ENCODE results near the gene APLN. TPM values are rescaled to one million over a fixed set of nuclear protein-coding genes. Genes with fewer than 3 reads are reported as not detected.
A peak's percentile ranks its signal among the peaks of the same experiment; 100 is the strongest.

The APLN gene
- total RNA-seq, 2 experiments from 2014 or later, result 3.5 TPM

DNA sequence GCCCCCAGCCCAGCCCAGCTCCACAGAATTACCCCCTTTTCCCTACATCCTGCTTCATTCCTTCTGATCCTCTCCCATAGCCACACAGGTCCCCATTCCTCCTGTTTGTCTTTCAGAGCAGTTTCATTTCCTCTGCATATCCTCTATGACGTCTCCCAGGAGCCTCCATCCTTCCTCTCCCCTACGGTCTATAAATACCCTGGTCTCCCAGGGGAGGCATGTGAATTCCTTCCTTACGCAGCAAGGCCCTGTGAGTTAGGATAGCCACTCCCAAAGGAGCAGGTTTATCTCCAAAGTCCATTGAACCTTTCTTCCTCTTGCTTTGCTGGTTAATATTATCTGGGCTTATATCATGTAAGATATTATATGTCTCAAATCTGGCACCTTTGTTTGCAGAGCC lies 8.4 kb upstream of the APLN start:
- DNase-seq, result no peak
- H3K36me3 Mint-ChIP-seq (ENCODE audit: low read depth), result no peaks in the 10 kb centered on the region
- POLR2A ChIA-PET, result no interaction called here

DNA sequence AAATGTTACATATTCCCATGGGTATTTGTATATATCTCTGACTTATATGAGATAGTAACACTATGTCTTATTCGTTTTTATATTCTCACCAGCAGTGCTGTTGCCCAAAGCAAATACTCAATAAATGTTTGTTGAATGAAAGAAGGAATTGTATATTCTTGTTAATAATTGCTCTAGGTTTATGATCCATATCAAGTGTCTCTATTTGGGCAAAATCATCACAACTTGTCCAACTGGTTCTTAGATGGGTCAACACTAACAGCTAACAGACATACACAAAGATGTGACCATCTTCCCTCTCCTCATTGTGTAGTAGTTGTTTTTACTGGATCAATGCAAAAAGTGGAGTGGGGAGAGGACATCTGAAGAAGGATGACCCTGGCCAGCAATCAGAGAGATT lies 6.6 kb upstream of the APLN start:
- Mint-ChIP-seq H3K9me3 (no peaks in the 10 kb centered on the region), H3K27ac (no peak overlapping the region), H3K36me3 (ENCODE audit: low read depth) (no peaks in the 10 kb centered on the region), H3K4me1 (ENCODE audit: low read depth) (no peaks in the 10 kb centered on the region), H3K4me3 (no peak overlapping the region), H3K27me3 (peaks cover 14% of the 10 kb centered on the region)
- ChIA-PET CTCF (no interaction called here), POLR2A (no interaction called here)
- TF ChIP-seq, protein P1, sequence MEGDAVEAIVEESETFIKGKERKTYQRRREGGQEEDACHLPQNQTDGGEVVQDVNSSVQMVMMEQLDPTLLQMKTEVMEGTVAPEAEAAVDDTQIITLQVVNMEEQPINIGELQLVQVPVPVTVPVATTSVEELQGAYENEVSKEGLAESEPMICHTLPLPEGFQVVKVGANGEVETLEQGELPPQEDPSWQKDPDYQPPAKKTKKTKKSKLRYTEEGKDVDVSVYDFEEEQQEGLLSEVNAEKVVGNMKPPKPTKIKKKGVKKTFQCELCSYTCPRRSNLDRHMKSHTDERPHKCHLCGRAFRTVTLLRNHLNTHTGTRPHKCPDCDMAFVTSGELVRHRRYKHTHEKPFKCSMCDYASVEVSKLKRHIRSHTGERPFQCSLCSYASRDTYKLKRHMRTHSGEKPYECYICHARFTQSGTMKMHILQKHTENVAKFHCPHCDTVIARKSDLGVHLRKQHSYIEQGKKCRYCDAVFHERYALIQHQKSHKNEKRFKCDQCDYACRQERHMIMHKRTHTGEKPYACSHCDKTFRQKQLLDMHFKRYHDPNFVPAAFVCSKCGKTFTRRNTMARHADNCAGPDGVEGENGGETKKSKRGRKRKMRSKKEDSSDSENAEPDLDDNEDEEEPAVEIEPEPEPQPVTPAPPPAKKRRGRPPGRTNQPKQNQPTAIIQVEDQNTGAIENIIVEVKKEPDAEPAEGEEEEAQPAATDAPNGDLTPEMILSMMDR (IDR thresholded peaks at IDR 0.05), result no peak
- ATAC-seq (no peak), DNase-seq (no peak)
- intact Hi-C loops (cut with micrococcal nuclease), result no loop called here

More for the DNA sequence above, 8.4 kb upstream of the APLN start:
- intact Hi-C loops (cut with micrococcal nuclease), result no loop called here
- ATAC-seq, result no peak
- H3K27ac Mint-ChIP-seq, result no peak overlapping the region
- no peak overlapping the region for H3K4me3 Mint-ChIP-seq
- peaks cover 14% of the 10 kb centered on the region for H3K27me3 Mint-ChIP-seq
- CTCF ChIA-PET, result no interaction called here
- TF ChIP-seq, protein P1 (IDR thresholded peaks at IDR 0.05), result no peak
- H3K4me1 Mint-ChIP-seq (ENCODE audit: low read depth), result no peaks in the 10 kb centered on the region
- H3K9me3 Mint-ChIP-seq, result peaks cover 2% of the 10 kb centered on the region

DNA sequence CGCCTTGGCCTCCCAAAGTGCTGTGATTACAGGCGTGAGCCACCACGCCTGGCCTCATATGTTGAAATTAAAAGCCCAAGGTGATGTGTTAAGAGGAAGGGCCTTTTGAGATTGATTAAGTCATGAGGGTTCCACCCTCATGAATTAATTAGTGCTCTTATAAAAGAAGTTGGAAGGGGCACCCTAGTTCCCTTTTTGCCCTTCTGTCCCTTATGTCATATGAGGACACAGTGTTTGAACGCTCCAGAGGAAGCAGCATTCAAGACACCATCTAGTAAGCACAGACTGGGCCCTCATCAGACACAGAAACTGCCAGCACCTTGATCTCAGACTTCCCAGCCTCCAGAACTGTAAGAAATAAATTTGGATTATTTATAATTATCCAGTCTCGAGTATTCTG lies 5.1 kb upstream of the APLN start:
- Mint-ChIP-seq H3K27ac (no peak overlapping the region), H3K4me3 (no peak overlapping the region), H3K9me3 (no peaks in the 10 kb centered on the region), H3K4me1 (ENCODE audit: low read depth) (peaks cover 3% of the 10 kb centered on the region), H3K27me3 (peaks cover 15% of the 10 kb centered on the region), H3K36me3 (ENCODE audit: low read depth) (no peaks in the 10 kb centered on the region)
- ChIA-PET CTCF (interaction anchor here (0.7 to 1.3 kb wide), 2 partner anchors 18 to 163 kb away, joined by 3 to 4 read pairs; no protein-coding TSS in a partner anchor), POLR2A (no interaction called here)
- DNase-seq (no peak), ATAC-seq (no peak)
- intact Hi-C loops (cut with micrococcal nuclease), result loop anchor here (5.0 kb wide), 1 partner anchor 162 kb away; no protein-coding TSS in a partner anchor
- TF ChIP-seq, protein P1 (IDR thresholded peaks at IDR 0.05), result no peak

DNA sequence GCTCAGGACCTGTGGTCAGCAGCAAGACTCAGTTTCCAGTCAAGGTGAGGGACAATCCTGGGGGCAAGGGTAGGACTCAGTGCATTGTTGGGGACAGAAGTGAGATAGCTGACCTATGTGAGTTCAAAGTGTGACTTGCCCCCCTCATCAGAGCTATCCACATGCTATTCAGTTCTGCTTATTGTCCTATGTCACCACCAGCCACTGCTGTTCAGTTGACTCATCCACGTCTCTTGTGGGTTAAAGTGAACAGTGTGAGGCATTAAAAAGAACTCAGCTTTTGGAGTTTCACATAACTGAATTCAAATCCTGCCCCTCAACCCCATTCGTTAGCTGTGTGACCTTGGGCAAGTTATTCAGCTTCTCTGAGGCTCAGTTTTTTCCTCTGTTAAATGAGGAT lies 4.4 kb upstream of the APLN start:
- ChIA-PET POLR2A (no interaction called here), CTCF (interaction anchor here (0.7 to 1.3 kb wide), 2 partner anchors 18 to 164 kb away, joined by 3 to 4 read pairs; no protein-coding TSS in a partner anchor)
- peak; percentile 40 for ATAC-seq
- DNase-seq, result no peak
- Mint-ChIP-seq H3K4me3 (no peak overlapping the region), H3K27me3 (peaks cover 13% of the 10 kb centered on the region), H3K36me3 (ENCODE audit: low read depth) (no peaks in the 10 kb centered on the region), H3K4me1 (ENCODE audit: low read depth) (peaks cover 3% of the 10 kb centered on the region), H3K9me3 (no peaks in the 10 kb centered on the region), H3K27ac (no peak overlapping the region)
- TF ChIP-seq, protein P1 (IDR thresholded peaks at IDR 0.05), result no peak
- intact Hi-C loops (cut with micrococcal nuclease), result loop anchor here (5.0 kb wide), 1 partner anchor 163 kb away; no protein-coding TSS in a partner anchor

DNA sequence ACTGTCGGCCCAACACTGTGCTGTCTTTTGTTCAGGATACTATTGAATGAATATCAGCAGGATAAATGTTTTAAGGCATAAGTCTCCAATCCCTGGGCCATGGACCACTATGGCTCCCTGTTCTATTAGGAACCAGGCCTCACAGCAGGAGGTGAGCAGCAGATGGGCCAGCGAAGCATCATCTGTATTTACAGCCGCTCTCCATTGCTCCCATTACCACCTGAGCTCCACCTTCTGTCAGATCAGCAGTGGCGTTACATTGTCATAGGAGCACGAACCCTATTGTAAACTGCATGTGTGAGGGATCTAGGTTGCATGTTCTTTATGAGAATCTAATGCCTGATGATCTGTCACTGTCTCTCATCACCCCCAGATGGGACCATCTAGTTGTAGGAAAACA lies 3.7 kb upstream of the APLN start:
- no peaks in the 10 kb centered on the region for H3K36me3 Mint-ChIP-seq (ENCODE audit: low read depth)
- no peak overlapping the region for H3K4me3 Mint-ChIP-seq
- CTCF ChIA-PET, result interaction anchor here (1.3 kb wide), 1 partner anchor 19 kb away, joined by 4 read pairs; no protein-coding TSS in a partner anchor
- POLR2A ChIA-PET, result no interaction called here
- H3K27me3 Mint-ChIP-seq, result peaks cover 13% of the 10 kb centered on the region
- intact Hi-C loops (cut with micrococcal nuclease), result loop anchor here (5.0 kb wide), 1 partner anchor 164 kb away; no protein-coding TSS in a partner anchor
- peaks cover 3% of the 10 kb centered on the region for H3K4me1 Mint-ChIP-seq (ENCODE audit: low read depth)
- H3K9me3 Mint-ChIP-seq, result no peaks in the 10 kb centered on the region
- ATAC-seq, result no peak
- TF ChIP-seq, protein P1 (IDR thresholded peaks at IDR 0.05), result no peak
- DNase-seq, result no peak
- no peak overlapping the region for H3K27ac Mint-ChIP-seq
